Measurements from ENCODE around the gene COL23A1.

Gene COL23A1

GRCh38 chr5:178216779-178217178, 373.4 kb downstream of the COL23A1 start:
- Histone ChIP-seq H4K20me1 (ENCODE audit: insufficient read depth, low read length) (peaks cover 17% of the 10 kb centered on the region), H3K27ac (ENCODE audit: low read length) (no peak overlapping the region)

DNA sequence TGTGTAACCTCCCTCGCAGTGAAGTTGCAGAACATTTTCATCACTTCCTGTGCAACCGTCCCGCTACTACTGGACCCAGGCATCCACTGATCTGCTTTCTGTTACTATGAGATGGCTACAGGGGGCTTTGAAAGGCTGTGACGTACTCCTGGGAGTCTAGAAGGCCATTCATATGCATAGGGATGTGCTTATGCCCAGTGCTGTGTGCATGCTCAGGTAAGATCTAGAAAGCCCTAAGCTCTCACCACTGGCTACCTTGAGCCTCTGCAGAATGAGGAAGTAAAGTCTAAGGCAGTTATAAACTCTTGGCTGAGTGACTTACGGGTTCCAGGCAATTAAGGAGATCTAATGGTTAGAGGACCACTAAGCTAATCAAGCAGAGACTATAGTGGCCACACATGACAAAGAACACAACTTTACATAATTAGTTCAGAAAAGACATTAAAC, 374.1 kb downstream of the COL23A1 start:
- no peak overlapping the region for H3K4me2 ChIP-seq (ENCODE audit: low read length)
- H3K4me3 ChIP-seq (ENCODE audit: low read length): no peak overlapping the region
- no peaks in the 10 kb centered on the region for H3K27me3 ChIP-seq (ENCODE audit: low read depth, low read length)
- no peak overlapping the region for H2AFZ ChIP-seq (ENCODE audit: low read depth, low read length)
- H3K9me3 ChIP-seq (ENCODE audit: insufficient read depth, low read length): no peaks in the 10 kb centered on the region
- no peak for TF ChIP-seq EZH2phosphoT487 (IDR thresholded peaks at IDR 0.05; ENCODE audit: low read depth)
- TF ChIP-seq, protein P1, sequence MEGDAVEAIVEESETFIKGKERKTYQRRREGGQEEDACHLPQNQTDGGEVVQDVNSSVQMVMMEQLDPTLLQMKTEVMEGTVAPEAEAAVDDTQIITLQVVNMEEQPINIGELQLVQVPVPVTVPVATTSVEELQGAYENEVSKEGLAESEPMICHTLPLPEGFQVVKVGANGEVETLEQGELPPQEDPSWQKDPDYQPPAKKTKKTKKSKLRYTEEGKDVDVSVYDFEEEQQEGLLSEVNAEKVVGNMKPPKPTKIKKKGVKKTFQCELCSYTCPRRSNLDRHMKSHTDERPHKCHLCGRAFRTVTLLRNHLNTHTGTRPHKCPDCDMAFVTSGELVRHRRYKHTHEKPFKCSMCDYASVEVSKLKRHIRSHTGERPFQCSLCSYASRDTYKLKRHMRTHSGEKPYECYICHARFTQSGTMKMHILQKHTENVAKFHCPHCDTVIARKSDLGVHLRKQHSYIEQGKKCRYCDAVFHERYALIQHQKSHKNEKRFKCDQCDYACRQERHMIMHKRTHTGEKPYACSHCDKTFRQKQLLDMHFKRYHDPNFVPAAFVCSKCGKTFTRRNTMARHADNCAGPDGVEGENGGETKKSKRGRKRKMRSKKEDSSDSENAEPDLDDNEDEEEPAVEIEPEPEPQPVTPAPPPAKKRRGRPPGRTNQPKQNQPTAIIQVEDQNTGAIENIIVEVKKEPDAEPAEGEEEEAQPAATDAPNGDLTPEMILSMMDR (IDR thresholded peaks at IDR 0.05; ENCODE audit: low read depth, low read length): no peak
- H3K36me3 ChIP-seq (replicated peaks; ENCODE audit: low read depth, low read length): peaks cover 62% of the 10 kb centered on the region
- H3K27ac ChIP-seq (ENCODE audit: low read length): no peak overlapping the region
- no peaks in the 10 kb centered on the region for H3K4me1 ChIP-seq (ENCODE audit: low read length)
- H4K20me1 ChIP-seq (ENCODE audit: insufficient read depth, low read length): peaks cover 23% of the 10 kb centered on the region; the same call in 1 of the 2 replicates
- H3K79me2 ChIP-seq (ENCODE audit: low read length): peaks cover 30% of the 10 kb centered on the region; the same call in 1 of the 2 replicates
- H3K9ac ChIP-seq (ENCODE audit: low read length): no peak overlapping the region

More at GRCh38 chr5:178216779-178217178, 373.4 kb downstream of the COL23A1 start:
- Histone ChIP-seq H3K36me3 (replicated peaks; ENCODE audit: low read depth, low read length) (peaks cover 56% of the 10 kb centered on the region), H3K27me3 (ENCODE audit: low read depth, low read length) (no peaks in the 10 kb centered on the region), H3K79me2 (ENCODE audit: low read length) (peaks cover 23% of the 10 kb centered on the region; the same call in 1 of the 2 replicates), H3K9me3 (ENCODE audit: insufficient read depth, low read length) (no peaks in the 10 kb centered on the region), H2AFZ (ENCODE audit: low read depth, low read length) (no peak overlapping the region), H3K4me1 (ENCODE audit: low read length) (no peaks in the 10 kb centered on the region), H3K4me3 (ENCODE audit: low read length) (no peak overlapping the region), H3K9ac (ENCODE audit: low read length) (no peak overlapping the region), H3K4me2 (ENCODE audit: low read length) (no peak overlapping the region)
- no peak for TF ChIP-seq EZH2phosphoT487 (IDR thresholded peaks at IDR 0.05; ENCODE audit: low read depth)
- TF ChIP-seq, protein P1 (IDR thresholded peaks at IDR 0.05; ENCODE audit: low read depth, low read length): no peak

DNA sequence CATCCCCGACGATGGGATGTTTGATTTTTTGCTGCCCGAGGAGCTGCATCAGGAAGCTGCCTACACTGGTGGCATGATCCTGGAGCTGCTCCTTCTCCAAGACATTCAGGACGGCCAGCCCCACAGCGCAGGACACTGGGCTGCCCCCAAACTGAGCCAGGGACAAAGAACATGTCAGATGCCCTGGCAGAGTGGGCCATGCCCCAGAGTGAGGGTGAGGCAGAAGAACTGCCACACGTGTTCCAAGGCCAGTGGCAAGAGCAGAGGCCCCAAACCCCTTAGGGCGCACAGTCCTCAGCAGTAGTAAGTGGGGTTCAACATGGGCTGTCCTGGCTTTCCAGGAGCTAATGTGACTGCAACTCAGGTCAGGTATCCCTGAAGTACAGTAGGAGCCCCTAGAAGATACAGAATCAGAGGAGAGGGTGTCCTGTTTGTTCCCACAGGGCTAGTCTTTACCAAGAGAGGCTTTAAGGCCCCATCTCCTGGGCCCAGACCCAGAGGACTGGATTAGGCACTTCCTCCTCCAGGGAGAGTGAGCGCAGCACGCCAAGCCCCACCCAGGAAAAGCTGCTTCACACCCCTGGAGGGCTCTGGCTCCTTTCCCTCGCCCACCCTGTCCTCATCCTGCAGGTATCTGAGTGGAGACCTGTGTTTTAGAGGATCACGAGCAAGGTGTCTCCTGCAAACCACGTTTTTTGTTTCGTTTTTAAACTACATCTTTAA, 374.8 kb downstream of the COL23A1 start:
- Histone ChIP-seq H3K4me3 (ENCODE audit: low read length) (no peak overlapping the region), H3K79me2 (ENCODE audit: low read length) (peaks cover 36% of the 10 kb centered on the region; the same call in 1 of the 2 replicates), H3K27me3 (ENCODE audit: low read depth, low read length) (no peaks in the 10 kb centered on the region), H4K20me1 (ENCODE audit: insufficient read depth, low read length) (peaks cover 27% of the 10 kb centered on the region; the same call in 1 of the 2 replicates), H3K4me2 (ENCODE audit: low read length) (no peak overlapping the region), H3K4me1 (ENCODE audit: low read length) (no peaks in the 10 kb centered on the region), H3K9me3 (ENCODE audit: insufficient read depth, low read length) (no peaks in the 10 kb centered on the region), H2AFZ (ENCODE audit: low read depth, low read length) (no peak overlapping the region), H3K27ac (ENCODE audit: low read length) (no peak overlapping the region), H3K9ac (ENCODE audit: low read length) (no peak overlapping the region), H3K36me3 (replicated peaks; ENCODE audit: low read depth, low read length) (peaks cover 68% of the 10 kb centered on the region)
- no peak for TF ChIP-seq EZH2phosphoT487 (IDR thresholded peaks at IDR 0.05; ENCODE audit: low read depth)
- TF ChIP-seq, protein P1 (IDR thresholded peaks at IDR 0.05; ENCODE audit: low read depth, low read length): no peak

DNA sequence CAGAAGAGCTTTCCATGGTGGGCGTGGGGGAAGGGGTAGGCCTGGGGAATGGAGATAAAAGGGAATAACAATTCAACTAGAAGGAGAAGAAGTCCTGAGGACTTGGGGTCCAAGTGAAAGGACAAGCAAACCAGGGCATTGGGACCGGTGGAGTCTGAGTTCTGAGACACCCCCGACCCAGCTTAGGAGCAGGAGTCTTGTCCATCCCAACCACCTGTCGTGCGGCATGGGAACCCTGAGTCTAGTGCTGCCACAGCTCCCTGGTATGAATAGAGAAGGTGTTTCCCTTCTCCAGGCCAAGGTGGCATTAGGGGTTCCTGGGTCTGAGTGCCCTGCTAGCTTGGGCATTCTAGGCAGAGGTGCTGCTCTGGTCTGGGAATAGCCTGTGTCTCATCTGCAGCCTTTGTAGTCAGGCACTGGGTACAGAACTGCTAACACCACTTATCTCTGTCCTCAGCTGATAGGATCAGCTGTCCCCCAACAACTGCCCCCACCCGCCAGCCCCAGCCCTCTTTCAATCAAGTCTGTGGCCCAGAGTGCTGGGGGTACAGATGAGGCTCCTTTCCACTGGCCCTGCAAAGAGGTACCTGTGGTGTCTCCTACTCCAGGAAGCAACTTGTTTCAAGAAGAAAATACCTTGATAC, 375.9 kb downstream of the COL23A1 start:
- Histone ChIP-seq H3K36me3 (replicated peaks; ENCODE audit: low read depth, low read length) (peaks cover 80% of the 10 kb centered on the region), H3K4me3 (ENCODE audit: low read length) (no peak overlapping the region), H3K4me2 (ENCODE audit: low read length) (no peak overlapping the region), H3K9me3 (ENCODE audit: insufficient read depth, low read length) (no peaks in the 10 kb centered on the region), H3K27me3 (ENCODE audit: low read depth, low read length) (no peaks in the 10 kb centered on the region), H4K20me1 (ENCODE audit: insufficient read depth, low read length) (peaks cover 39% of the 10 kb centered on the region), H2AFZ (ENCODE audit: low read depth, low read length) (no peak overlapping the region), H3K27ac (ENCODE audit: low read length) (no peak overlapping the region), H3K9ac (ENCODE audit: low read length) (no peak overlapping the region), H3K4me1 (ENCODE audit: low read length) (no peaks in the 10 kb centered on the region), H3K79me2 (ENCODE audit: low read length) (peaks cover 48% of the 10 kb centered on the region)
- TF ChIP-seq, protein P1 (IDR thresholded peaks at IDR 0.05; ENCODE audit: low read depth, low read length): no peak
- TF ChIP-seq EZH2phosphoT487 (IDR thresholded peaks at IDR 0.05; ENCODE audit: low read depth): no peak

All from OCI-LY3 (cell line).